ENCODE data around the gene SIMC1.

- TF ChIP-seq CTCF (IDR thresholded peaks at IDR 0.05): no peak
- TF ChIP-seq POLR2AphosphoS5 (IDR thresholded peaks at IDR 0.05; ENCODE audit: low read depth, low read length): no peak
- TF ChIP-seq TCF7L2 (IDR thresholded peaks at IDR 0.05; ENCODE audit: low read depth, low read length): no peak
- TF ChIP-seq REST (IDR thresholded peaks at IDR 0.05; ENCODE audit: insufficient read depth in 1 of 2, low read depth in 2 of 2, low read length in 1 of 2): no peak
These were observed 96.0 kb downstream of the SIMC1 start for GRCh38 chr5:176334031-176334770.

Data from Panc1 (cell line).